GM23338 (cell line): ENCODE results near the gene NENF.

Source experiments
- CREB1 ChIP-seq: fragments of 250-450 bp; sonication (Bioruptor Pico); IDR thresholded peaks from 2 replicates; pipeline ENCODE4 v1.5.0; 2020; ENCODE audit warnings: low read depth, mild to moderate bottlenecking, moderate library complexity
- EZH2 ChIP-seq: fragments of 200-600 bp; sonication (generic); IDR thresholded peaks from one replicate; pipeline ENCODE4 v1.8.0; 2017; ENCODE audit warnings: antibody characterized with exemption, mild to moderate bottlenecking, low read depth; ENCODE audit not compliant: unreplicated experiment
- EZH2phosphoT487 ChIP-seq: fragments of 200-600 bp; sonication (generic); IDR thresholded peaks from one replicate; pipeline ENCODE4 v1.8.1; 2018; ENCODE audit warnings: antibody characterized with exemption; ENCODE audit not compliant: unreplicated experiment
- POLR2AphosphoS5 ChIP-seq: IDR thresholded peaks from 2 replicates; pipeline ENCODE4 v1.6.1; 2016; ENCODE audit warnings: antibody characterized with exemption, low read depth
- ZNF331 ChIP-seq: fragments of 250-450 bp; sonication (Bioruptor Pico); IDR thresholded peaks from 2 replicates; pipeline ENCODE4 v1.5.0; 2020; ENCODE audit warnings: low read depth, mild to moderate bottlenecking, moderate library complexity
- TF ChIP-seq, protein P1 (sequence below), 2 experiments: fragments of 200-600 bp in 1 of 2; sonication (generic) in 1 of 2; conservative IDR thresholded peaks; 2 replicates each; pipeline versions ENCODE4 v1.5.1 to v1.6.1; 2016 to 2017; ENCODE audit warnings: antibody characterized with exemption in 2 of 2, low read depth in 2 of 2, mild to moderate bottlenecking in 2 of 2, moderate library complexity in 1 of 2
- TF ChIP-seq, protein P2 (sequence below): IDR thresholded peaks from 2 replicates; pipeline ENCODE4 v1.6.1; 2016; ENCODE audit warnings: antibody characterized with exemption
- TF ChIP-seq, protein P3 (sequence below): IDR thresholded peaks from one replicate; pipeline ENCODE4 v1.6.1; 2018; ENCODE audit warnings: antibody characterized with exemption; ENCODE audit not compliant: unreplicated experiment
- TF ChIP-seq, protein P4 (sequence below): fragments of 250-450 bp; sonication (Bioruptor Pico); IDR thresholded peaks from 2 replicates; pipeline ENCODE4 v1.5.0; 2020; ENCODE audit warnings: mild to moderate bottlenecking, moderate library complexity

DNA sequence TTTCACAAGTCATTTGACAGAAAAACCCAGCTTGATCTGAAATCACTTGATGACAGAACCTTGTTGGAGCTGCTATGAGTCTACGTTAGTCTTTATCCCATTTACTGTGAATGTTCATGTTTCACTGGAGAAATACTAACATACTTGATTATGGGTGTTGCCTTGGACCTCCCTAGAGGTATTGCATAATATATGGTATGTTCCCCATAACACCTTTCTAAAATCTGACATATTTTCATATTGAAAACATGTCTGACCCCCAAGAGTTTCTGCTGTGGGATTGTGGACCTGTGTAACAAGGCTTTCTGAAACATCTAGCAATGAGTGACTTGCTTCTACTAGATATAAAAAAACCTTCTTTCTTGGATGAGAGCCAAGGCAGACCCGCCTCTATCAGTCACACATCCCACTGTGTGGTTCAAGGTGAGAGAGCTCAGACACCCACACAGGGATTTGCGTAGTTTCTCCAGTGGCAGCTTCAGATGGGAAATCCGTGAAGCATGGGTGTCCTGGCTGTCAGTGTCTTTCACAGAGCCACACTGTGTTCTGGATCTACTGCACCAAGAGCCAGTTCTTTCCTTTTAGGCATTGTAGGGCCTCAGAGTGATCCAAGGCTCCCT is 4.6 kb downstream of the NENF start:
- TF ChIP-seq, protein P1, sequence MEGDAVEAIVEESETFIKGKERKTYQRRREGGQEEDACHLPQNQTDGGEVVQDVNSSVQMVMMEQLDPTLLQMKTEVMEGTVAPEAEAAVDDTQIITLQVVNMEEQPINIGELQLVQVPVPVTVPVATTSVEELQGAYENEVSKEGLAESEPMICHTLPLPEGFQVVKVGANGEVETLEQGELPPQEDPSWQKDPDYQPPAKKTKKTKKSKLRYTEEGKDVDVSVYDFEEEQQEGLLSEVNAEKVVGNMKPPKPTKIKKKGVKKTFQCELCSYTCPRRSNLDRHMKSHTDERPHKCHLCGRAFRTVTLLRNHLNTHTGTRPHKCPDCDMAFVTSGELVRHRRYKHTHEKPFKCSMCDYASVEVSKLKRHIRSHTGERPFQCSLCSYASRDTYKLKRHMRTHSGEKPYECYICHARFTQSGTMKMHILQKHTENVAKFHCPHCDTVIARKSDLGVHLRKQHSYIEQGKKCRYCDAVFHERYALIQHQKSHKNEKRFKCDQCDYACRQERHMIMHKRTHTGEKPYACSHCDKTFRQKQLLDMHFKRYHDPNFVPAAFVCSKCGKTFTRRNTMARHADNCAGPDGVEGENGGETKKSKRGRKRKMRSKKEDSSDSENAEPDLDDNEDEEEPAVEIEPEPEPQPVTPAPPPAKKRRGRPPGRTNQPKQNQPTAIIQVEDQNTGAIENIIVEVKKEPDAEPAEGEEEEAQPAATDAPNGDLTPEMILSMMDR (conservative IDR thresholded peaks at IDR 0.05; ENCODE audit: low read depth in 2 of 2) = no peak
- TF ChIP-seq EZH2phosphoT487 (no peak), CREB1 (CRISPR knock-in tag) (no peak), POLR2AphosphoS5 (no peak), EZH2 (no peak), ZNF331 (CRISPR knock-in tag) (no peak)
- TF ChIP-seq, protein P2, sequence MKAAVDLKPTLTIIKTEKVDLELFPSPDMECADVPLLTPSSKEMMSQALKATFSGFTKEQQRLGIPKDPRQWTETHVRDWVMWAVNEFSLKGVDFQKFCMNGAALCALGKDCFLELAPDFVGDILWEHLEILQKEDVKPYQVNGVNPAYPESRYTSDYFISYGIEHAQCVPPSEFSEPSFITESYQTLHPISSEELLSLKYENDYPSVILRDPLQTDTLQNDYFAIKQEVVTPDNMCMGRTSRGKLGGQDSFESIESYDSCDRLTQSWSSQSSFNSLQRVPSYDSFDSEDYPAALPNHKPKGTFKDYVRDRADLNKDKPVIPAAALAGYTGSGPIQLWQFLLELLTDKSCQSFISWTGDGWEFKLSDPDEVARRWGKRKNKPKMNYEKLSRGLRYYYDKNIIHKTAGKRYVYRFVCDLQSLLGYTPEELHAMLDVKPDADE = no peak
- TF ChIP-seq, protein P3, sequence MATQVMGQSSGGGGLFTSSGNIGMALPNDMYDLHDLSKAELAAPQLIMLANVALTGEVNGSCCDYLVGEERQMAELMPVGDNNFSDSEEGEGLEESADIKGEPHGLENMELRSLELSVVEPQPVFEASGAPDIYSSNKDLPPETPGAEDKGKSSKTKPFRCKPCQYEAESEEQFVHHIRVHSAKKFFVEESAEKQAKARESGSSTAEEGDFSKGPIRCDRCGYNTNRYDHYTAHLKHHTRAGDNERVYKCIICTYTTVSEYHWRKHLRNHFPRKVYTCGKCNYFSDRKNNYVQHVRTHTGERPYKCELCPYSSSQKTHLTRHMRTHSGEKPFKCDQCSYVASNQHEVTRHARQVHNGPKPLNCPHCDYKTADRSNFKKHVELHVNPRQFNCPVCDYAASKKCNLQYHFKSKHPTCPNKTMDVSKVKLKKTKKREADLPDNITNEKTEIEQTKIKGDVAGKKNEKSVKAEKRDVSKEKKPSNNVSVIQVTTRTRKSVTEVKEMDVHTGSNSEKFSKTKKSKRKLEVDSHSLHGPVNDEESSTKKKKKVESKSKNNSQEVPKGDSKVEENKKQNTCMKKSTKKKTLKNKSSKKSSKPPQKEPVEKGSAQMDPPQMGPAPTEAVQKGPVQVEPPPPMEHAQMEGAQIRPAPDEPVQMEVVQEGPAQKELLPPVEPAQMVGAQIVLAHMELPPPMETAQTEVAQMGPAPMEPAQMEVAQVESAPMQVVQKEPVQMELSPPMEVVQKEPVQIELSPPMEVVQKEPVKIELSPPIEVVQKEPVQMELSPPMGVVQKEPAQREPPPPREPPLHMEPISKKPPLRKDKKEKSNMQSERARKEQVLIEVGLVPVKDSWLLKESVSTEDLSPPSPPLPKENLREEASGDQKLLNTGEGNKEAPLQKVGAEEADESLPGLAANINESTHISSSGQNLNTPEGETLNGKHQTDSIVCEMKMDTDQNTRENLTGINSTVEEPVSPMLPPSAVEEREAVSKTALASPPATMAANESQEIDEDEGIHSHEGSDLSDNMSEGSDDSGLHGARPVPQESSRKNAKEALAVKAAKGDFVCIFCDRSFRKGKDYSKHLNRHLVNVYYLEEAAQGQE = no peak
- TF ChIP-seq, protein P4, sequence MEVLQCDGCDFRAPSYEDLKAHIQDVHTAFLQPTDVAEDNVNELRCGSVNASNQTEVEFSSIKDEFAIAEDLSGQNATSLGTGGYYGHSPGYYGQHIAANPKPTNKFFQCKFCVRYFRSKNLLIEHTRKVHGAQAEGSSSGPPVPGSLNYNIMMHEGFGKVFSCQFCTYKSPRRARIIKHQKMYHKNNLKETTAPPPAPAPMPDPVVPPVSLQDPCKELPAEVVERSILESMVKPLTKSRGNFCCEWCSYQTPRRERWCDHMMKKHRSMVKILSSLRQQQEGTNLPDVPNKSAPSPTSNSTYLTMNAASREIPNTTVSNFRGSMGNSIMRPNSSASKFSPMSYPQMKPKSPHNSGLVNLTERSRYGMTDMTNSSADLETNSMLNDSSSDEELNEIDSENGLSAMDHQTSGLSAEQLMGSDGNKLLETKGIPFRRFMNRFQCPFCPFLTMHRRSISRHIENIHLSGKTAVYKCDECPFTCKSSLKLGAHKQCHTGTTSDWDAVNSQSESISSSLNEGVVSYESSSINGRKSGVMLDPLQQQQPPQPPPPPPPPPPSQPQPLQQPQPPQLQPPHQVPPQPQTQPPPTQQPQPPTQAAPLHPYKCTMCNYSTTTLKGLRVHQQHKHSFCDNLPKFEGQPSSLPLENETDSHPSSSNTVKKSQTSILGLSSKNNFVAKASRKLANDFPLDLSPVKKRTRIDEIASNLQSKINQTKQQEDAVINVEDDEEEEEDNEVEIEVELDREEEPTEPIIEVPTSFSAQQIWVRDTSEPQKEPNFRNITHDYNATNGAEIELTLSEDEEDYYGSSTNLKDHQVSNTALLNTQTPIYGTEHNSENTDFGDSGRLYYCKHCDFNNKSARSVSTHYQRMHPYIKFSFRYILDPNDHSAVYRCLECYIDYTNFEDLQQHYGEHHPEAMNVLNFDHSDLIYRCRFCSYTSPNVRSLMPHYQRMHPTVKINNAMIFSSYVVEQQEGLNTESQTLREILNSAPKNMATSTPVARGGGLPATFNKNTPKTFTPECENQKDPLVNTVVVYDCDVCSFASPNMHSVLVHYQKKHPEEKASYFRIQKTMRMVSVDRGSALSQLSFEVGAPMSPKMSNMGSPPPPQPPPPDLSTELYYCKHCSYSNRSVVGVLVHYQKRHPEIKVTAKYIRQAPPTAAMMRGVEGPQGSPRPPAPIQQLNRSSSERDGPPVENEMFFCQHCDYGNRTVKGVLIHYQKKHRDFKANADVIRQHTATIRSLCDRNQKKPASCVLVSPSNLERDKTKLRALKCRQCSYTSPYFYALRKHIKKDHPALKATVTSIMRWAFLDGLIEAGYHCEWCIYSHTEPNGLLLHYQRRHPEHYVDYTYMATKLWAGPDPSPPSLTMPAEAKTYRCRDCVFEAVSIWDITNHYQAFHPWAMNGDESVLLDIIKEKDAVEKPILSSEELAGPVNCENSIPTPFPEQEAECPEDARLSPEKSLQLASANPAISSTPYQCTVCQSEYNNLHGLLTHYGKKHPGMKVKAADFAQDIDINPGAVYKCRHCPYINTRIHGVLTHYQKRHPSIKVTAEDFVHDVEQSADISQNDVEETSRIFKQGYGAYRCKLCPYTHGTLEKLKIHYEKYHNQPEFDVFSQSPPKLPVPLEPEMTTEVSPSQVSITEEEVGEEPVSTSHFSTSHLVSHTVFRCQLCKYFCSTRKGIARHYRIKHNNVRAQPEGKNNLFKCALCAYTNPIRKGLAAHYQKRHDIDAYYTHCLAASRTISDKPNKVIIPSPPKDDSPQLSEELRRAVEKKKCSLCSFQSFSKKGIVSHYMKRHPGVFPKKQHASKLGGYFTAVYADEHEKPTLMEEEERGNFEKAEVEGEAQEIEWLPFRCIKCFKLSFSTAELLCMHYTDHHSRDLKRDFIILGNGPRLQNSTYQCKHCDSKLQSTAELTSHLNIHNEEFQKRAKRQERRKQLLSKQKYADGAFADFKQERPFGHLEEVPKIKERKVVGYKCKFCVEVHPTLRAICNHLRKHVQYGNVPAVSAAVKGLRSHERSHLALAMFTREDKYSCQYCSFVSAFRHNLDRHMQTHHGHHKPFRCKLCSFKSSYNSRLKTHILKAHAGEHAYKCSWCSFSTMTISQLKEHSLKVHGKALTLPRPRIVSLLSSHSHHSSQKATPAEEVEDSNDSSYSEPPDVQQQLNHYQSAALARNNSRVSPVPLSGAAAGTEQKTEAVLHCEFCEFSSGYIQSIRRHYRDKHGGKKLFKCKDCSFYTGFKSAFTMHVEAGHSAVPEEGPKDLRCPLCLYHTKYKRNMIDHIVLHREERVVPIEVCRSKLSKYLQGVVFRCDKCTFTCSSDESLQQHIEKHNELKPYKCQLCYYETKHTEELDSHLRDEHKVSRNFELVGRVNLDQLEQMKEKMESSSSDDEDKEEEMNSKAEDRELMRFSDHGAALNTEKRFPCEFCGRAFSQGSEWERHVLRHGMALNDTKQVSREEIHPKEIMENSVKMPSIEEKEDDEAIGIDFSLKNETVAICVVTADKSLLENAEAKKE = no peak
